GM19328 (cell line): Measurements from ENCODE around the gene ADAMTS13.

Source experiments
- ATAC-seq: cut with Tn5 transposase; IDR thresholded peaks from one replicate; pipeline ENCODE4 v1.9.1; 2021; ENCODE audit warnings: mild to moderate bottlenecking, moderate library complexity; ENCODE audit not compliant: unreplicated experiment

ADAMTS13 gene

DNA sequence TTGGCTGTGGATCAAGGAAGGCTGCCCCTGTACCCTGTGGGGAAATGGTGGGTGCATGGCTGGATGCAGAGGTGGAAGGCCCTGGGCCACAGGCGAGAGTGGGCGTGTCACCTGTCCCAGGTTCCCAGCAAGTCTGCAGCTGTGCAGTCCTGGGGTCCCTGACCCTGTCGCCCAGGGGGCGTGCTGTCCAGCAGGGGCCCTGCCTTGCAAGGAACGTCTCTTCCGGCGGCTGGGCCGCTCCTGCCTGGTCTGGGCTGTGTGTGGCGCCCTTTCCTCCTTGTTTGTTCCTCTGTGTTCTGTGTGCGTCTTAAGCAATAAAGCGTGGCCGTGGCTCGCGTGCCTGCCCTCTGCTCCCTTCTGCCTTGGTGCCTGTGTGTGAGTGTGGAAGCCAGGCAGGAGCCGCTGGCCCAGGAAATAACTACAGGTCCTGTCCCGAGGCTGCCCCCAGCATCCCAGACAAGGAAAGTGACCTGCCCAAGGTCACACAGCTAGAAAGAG lies 48.3 kb downstream of the ADAMTS13 start:
- no peak for ATAC-seq

DNA sequence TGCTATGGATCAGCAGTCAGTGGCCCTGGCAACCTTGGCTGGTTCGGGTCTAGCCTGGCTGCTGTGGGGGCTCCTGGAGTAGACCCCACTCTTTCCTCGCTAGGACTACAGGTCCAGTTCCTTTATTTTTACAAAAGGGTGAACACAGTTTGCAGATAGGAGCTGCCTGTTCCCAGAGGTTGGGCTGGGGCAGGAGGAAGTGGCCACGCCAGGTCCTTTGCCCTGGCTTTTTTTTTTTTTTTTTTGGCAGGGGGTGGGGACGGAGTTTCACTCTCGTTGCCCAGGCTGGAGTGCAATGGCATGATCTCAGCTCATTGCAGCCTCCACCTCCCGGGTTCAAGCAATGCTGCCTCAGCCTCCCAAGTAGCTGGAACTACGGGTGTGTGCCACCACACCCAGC lies 48.8 kb downstream of the ADAMTS13 start:
- no peak for ATAC-seq

DNA sequence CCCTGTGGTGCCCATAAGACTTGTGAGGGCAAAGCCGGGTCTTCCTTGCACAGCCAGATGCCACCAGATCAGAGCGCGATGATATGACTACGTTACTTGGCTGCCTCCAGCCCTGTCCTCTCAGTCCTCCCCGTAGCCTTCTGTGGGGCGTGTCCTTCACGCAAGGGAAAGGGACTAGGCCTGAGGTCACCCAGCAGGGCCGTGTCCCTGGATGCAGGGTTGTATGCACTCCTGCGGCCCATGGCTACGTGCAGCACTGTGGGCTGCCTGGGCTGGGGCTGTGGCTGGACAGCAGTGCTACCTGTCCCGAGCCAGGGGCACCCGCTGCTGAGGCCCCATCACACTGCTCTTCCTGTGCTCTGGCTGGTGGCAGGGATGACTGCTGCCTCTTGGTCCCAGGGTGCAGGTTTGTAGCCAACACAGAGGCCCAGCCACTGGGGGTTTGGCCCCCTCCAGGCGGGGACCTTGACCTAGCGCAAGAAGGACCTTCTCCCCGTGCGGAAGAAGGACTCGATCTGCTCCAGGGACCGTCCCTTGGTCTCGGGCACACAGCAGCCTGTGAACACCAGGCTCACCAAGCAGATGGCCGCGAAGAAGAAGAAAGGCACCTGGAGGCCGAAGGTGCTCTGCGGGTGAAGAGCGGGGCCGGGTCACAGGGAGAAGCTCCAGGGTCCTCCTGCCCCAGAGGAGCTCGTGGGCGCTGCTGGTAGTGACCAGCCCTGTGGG lies 49.5 kb downstream of the ADAMTS13 start:
- ATAC-seq: no peak

- no peak for ATAC-seq
Measured at GRCh38 chr9:133472277-133472645, 50.1 kb downstream of the ADAMTS13 start.

GRCh38 chr9:133472753-133473378 lies 50.7 kb downstream of the ADAMTS13 start:
- no peak for ATAC-seq

GRCh38 chr9:133473743-133474142 lies 51.6 kb downstream of the ADAMTS13 start:
- no peak for ATAC-seq

- no peak for ATAC-seq
Measured at GRCh38 chr9:133474215-133474614, 52.0 kb downstream of the ADAMTS13 start.

GRCh38 chr9:133474853-133475252 lies 52.7 kb downstream of the ADAMTS13 start:
- ATAC-seq: no peak

GRCh38 chr9:133475292-133476012 lies 53.3 kb downstream of the ADAMTS13 start:
- no peak for ATAC-seq

- no peak for ATAC-seq
Measured at GRCh38 chr9:133476036-133476931, 54.1 kb downstream of the ADAMTS13 start.

- no peak for ATAC-seq
Measured at GRCh38 chr9:133476941-133477340, 54.8 kb downstream of the ADAMTS13 start.

GRCh38 chr9:133477461-133477860 lies 55.3 kb downstream of the ADAMTS13 start:
- ATAC-seq: no peak

DNA sequence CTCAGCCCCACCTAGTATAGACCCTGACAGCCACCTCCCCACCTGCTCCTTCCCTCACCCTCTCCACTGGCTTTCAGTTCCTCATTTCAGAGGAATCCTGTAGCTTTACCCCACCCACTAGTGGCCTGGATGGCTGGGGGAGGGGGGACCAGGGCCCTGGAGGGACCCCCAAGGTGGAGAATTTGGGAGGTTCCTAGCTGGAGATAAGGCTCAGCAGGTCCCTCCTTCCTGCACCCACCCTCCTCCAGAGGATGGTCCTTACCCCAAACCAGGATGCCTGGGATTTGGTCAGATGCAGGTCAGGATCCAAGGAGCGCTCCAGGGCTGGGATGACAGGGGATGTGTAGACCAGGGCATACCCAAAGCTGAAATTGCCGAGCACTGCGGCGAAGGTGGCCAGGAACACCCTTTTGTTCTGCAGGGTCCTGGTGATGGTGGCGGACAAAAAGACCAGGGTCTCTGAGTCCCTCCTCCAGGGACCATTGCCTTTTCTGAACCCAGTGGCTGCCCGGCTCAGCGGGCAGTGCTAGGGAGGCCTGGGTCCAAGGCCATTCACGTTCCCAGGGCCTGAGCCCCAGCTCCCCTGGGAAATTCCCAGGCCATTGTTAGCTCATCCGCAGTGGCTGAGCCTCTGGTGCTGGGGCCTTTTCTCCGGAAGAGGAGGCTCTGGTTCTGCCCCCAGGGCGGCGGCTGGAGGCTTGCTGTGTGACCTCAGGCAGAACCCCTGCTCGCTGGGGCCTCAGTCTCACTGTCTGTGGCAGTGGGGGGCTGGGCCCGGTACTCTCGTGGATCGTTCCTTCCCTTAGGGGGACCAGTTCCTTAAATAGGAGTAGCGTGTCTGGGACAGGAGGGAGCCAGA lies 56.1 kb downstream of the ADAMTS13 start:
- ATAC-seq: peak; percentile 25

DNA sequence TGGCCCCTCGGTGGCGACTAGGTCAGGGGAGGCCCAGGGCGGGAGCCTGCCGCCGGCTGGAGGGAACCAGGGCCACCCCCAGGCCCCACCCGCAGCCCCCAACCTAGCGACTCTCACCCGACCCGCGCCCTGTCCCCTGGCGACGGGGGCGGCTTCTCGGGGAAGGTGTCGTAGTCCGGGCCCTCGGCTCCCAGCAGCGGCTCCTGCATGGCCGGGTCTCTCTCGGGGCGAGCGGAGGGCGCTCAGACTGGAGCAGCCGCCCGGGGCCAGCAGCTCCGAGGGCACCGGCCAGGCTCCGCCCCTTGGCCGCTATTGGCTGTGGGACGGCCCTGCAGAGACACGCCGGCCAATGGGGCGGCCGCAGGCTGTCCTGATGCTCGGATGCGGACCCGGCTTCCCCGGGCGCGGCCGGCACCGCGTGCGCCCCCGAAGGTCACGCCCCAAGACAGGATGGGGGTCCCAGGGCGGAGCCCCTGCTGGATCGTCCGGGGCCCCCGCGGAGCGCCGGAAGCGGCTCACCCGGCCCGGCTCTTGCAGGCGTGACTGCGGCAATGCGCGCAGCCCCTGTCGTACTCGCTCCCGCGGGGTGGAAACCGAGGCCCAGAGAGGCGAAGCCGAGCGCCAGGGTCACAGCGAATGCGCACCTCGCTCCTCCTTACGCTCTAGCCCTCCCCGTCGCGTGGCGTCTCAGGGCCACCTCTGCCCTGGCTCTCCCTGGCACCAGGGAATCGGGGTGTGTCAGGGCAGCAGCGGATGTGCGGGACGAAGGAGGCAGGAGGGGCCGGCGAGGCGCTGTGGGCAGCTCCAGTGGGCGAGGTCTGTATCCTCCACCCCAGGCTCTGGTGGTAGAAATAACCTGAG lies 56.9 kb downstream of the ADAMTS13 start, which contains the start of gene SLC2A6:
TSS of gene SLC2A6 (minus strand) at position 249 of the 861 bp plus-strand sequence. CDS start at position 209, 40 bp downstream.
- ATAC-seq: peak; percentile 87

- ATAC-seq: no peak
Measured at GRCh38 chr9:133483611-133484010, 61.4 kb downstream of the ADAMTS13 start.

GRCh38 chr9:133484671-133485437 lies 62.7 kb downstream of the ADAMTS13 start:
- ATAC-seq: no peak

- no peak for ATAC-seq
Measured at GRCh38 chr9:133485531-133486260, 63.5 kb downstream of the ADAMTS13 start.
